Hepatocyte (in vitro differentiated cells): ENCODE measurements around the gene SLX4IP. TPM values are rescaled to one million over a fixed set of nuclear protein-coding genes. Genes with fewer than 3 reads are reported as not detected.

Experiments
- DNase-seq: peaks from one replicate; pipeline ENCODE4 v3.0.0-alpha.2; 2016; ENCODE audit warnings: low spot score
- H2AFZ ChIP-seq: fragments of 200-600 bp; sonication (generic); 2 replicates; pipeline ENCODE4 v1.6.0; 2016; ENCODE audit warnings: antibody characterized with exemption, mild to moderate bottlenecking
- H3K27ac ChIP-seq: fragments of 200-600 bp; sonication (generic); 2 replicates; pipeline ENCODE4 v1.5.1; 2016; ENCODE audit warnings: mild to moderate bottlenecking
- H3K27me3 ChIP-seq: fragments of 200-600 bp; sonication (generic); 2 replicates; pipeline ENCODE4 v1.6.1; 2016
- H3K36me3 ChIP-seq: fragments of 200-600 bp; sonication (generic); replicated peaks from 2 replicates; pipeline ENCODE4 v1.5.1; 2016; ENCODE audit warnings: low read depth; ENCODE audit not compliant: insufficient read depth
- H3K4me1 ChIP-seq: fragments of 200-600 bp; sonication (generic); 2 replicates; pipeline ENCODE4 v1.5.1; 2016; ENCODE audit warnings: mild to moderate bottlenecking, moderate library complexity; ENCODE audit not compliant: insufficient read depth
- H3K4me2 ChIP-seq: fragments of 200-600 bp; sonication (generic); 2 replicates; pipeline ENCODE4 v1.6.0; 2016
- H3K4me3 ChIP-seq: fragments of 200-600 bp; sonication (generic); 2 replicates; pipeline ENCODE4 v1.5.1; 2016; ENCODE audit warnings: mild to moderate bottlenecking
- H3K79me2 ChIP-seq: fragments of 200-600 bp; sonication (generic); 2 replicates; pipeline ENCODE4 v1.6.0; 2017; ENCODE audit warnings: mild to moderate bottlenecking
- H3K9me2 ChIP-seq: fragments of 200-600 bp; sonication (generic); replicated peaks from 2 replicates; pipeline ENCODE4 v1.6.0; 2017; ENCODE audit warnings: mild to moderate bottlenecking; ENCODE audit not compliant: insufficient read depth
- H3K9me3 ChIP-seq: fragments of 200-600 bp; sonication (generic); 2 replicates; pipeline ENCODE4 v1.5.1; 2016; ENCODE audit warnings: low read depth, mild to moderate bottlenecking
- H4K20me1 ChIP-seq: fragments of 200-600 bp; sonication (generic); 2 replicates; pipeline ENCODE4 v1.6.0; 2016; ENCODE audit warnings: mild to moderate bottlenecking; ENCODE audit not compliant: insufficient read depth, poor library complexity, severe bottlenecking
- EZH2 ChIP-seq: fragments of 200-600 bp; sonication (generic); IDR thresholded peaks from 2 replicates; pipeline ENCODE4 v1.6.1; 2016; ENCODE audit warnings: antibody characterized with exemption, mild to moderate bottlenecking, borderline replicate concordance
- EZH2phosphoT487 ChIP-seq: fragments of 200-600 bp; sonication (generic); IDR thresholded peaks from one replicate; pipeline ENCODE4 v1.6.1; 2018; ENCODE audit warnings: antibody characterized with exemption, mild to moderate bottlenecking, low read depth, moderate library complexity; ENCODE audit not compliant: unreplicated experiment, severe bottlenecking
- WGBS: methylation state at CpG from one replicate; pipeline ENCODE4 v1.1.6; 2016; ENCODE audit warnings: low lambda C conversion rate; ENCODE audit errors: missing lambda C conversion rate; 5-methylcytosine and 5-hydroxymethylcytosine counted together
- polyA plus RNA-seq: library from polyadenylated mRNA; unstranded; fragments of >200 nt; fragmentation: Nextera tagmentation; extraction: Ambion mirVana; gene quantifications from 2 replicates; pipeline ENCODE4 v1.2.1, GENCODE V29; 2016
- total RNA-seq: library from RNA; depleted of rRNA; stranded (reverse); fragments of >200 nt; gene quantifications from 2 replicates; pipeline ENCODE4 v1.2.3, GENCODE V29; 2014
- TF ChIP-seq, protein P1 (sequence below): fragments of 200-600 bp; sonication (generic); IDR thresholded peaks from 2 replicates; pipeline ENCODE4 v1.5.1; 2016; ENCODE audit warnings: antibody characterized with exemption, mild to moderate bottlenecking; ENCODE audit not compliant: poor library complexity

The SLX4IP gene
- total and polyA plus RNA-seq, 2 experiments from 2014 or later: 2.9 to 5.7 TPM

DNA sequence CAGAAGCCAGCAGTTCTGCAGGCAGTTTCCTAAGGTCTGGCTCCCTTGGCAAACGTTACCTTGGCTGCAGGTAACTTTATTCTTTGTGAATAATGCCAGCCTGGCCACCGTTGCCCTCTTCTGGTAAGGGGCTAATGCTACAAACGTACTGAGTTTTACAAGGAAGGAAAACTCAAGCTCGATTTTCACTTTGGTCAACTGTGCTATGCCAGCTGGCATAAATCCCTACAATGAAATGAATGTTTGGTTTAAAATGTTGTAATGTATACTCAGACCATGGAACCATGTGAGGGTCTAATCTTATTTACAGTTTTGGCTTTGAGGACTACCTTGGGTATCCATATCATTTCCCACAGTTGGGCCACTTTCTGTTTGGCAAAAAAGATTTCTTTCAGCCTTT, 101.4 kb downstream of the SLX4IP start:
- Histone ChIP-seq H3K27me3 (no peaks in the 10 kb centered on the region), H3K4me1 (peaks cover 13% of the 10 kb centered on the region), H2AFZ (no peak overlapping the region), H3K27ac (peak overlapping the region; percentile 28), H3K4me3 (no peak overlapping the region), H3K9me2 (no peaks in the 10 kb centered on the region), H4K20me1 (no peaks in the 10 kb centered on the region), H3K4me2 (no peak overlapping the region), H3K9me3 (no peaks in the 10 kb centered on the region), H3K79me2 (no peaks in the 10 kb centered on the region), H3K36me3 (no peaks in the 10 kb centered on the region)
- WGBS: 30% methylated on average over 4 of the region's 4 CpGs
- TF ChIP-seq, protein P1, sequence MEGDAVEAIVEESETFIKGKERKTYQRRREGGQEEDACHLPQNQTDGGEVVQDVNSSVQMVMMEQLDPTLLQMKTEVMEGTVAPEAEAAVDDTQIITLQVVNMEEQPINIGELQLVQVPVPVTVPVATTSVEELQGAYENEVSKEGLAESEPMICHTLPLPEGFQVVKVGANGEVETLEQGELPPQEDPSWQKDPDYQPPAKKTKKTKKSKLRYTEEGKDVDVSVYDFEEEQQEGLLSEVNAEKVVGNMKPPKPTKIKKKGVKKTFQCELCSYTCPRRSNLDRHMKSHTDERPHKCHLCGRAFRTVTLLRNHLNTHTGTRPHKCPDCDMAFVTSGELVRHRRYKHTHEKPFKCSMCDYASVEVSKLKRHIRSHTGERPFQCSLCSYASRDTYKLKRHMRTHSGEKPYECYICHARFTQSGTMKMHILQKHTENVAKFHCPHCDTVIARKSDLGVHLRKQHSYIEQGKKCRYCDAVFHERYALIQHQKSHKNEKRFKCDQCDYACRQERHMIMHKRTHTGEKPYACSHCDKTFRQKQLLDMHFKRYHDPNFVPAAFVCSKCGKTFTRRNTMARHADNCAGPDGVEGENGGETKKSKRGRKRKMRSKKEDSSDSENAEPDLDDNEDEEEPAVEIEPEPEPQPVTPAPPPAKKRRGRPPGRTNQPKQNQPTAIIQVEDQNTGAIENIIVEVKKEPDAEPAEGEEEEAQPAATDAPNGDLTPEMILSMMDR: peak; percentile 52
- no peak for TF ChIP-seq EZH2
- DNase-seq: peak; percentile 64

DNA sequence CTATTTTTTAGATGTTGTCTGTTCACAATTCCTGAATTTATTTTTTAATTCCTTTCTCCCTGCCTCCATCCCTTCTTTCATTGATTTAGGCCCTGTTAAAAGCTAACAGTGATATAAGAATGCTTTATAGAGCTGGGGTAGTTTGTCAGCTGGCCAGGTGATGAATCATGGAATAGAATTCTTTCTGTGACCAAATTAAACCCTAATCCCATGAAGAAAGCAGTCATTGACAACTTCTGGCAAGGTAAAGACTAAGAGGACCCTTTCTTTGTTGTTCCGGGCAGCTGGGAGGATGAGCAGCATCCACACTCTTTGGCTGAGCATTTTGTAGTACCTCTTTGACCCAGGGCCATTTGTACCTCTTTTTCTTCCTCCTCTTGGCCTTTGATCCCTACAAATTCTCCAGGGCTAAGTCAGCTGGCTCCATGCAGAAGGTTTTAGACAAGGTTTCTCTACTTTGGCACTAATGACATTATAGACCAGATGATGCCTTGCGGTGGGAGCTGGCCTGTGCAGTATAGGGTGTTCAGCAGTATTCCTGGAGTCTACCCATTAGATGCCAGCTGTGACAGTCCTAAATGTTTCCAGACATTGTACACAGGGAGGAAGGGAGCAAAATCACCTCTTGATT, 102.9 kb downstream of the SLX4IP start:
- H3K4me1 ChIP-seq: peaks cover 15% of the 10 kb centered on the region
- no peak overlapping the region for H2AFZ ChIP-seq
- TF ChIP-seq EZH2 (no peak), EZH2phosphoT487 (no peak)
- no peaks in the 10 kb centered on the region for H3K36me3 ChIP-seq
- H3K4me3 ChIP-seq: no peak overlapping the region
- H3K27me3 ChIP-seq: no peaks in the 10 kb centered on the region
- WGBS: 85% methylated on average over 2 of the region's 2 CpGs
- H3K27ac ChIP-seq: peak overlapping the region; percentile 26
- H3K79me2 ChIP-seq: no peaks in the 10 kb centered on the region
- no peak overlapping the region for H3K4me2 ChIP-seq
- H3K9me2 ChIP-seq: no peaks in the 10 kb centered on the region
- H4K20me1 ChIP-seq: no peaks in the 10 kb centered on the region
- no peaks in the 10 kb centered on the region for H3K9me3 ChIP-seq
- DNase-seq: no peak

DNA sequence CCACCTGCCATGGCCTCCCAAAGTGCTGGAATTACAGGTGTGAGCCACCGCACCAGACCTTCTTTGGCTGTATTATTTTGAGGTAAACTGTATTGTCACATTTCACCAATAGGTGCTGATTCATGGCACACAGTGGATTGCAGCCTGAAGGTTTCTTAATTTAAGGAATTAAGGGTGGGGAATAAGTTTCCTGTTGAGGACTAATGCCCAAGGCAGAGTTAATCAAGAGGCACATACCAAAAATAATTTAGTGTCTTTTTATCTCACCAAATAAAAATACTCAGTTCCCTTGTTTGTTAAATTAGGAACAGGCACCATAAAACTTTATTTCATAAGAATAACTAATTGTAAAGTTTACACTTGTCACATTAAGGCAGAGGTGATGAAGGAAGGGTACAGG, 103.7 kb downstream of the SLX4IP start:
- no peaks in the 10 kb centered on the region for H3K27me3 ChIP-seq
- WGBS: 41% methylated on average over 1 of the region's 1 CpG
- no peak for TF ChIP-seq EZH2
- TF ChIP-seq EZH2phosphoT487: no peak
- TF ChIP-seq, protein P1: no peak
- no peak overlapping the region for H2AFZ ChIP-seq
- H3K4me1 ChIP-seq: peaks cover 15% of the 10 kb centered on the region
- H3K4me2 ChIP-seq: no peak overlapping the region
- no peak for DNase-seq
- H3K27ac ChIP-seq: no peak overlapping the region
- no peak overlapping the region for H3K4me3 ChIP-seq
- H4K20me1 ChIP-seq: no peaks in the 10 kb centered on the region
- H3K79me2 ChIP-seq: no peaks in the 10 kb centered on the region
- H3K36me3 ChIP-seq: no peaks in the 10 kb centered on the region
- H3K9me3 ChIP-seq: no peaks in the 10 kb centered on the region
- no peaks in the 10 kb centered on the region for H3K9me2 ChIP-seq

DNA sequence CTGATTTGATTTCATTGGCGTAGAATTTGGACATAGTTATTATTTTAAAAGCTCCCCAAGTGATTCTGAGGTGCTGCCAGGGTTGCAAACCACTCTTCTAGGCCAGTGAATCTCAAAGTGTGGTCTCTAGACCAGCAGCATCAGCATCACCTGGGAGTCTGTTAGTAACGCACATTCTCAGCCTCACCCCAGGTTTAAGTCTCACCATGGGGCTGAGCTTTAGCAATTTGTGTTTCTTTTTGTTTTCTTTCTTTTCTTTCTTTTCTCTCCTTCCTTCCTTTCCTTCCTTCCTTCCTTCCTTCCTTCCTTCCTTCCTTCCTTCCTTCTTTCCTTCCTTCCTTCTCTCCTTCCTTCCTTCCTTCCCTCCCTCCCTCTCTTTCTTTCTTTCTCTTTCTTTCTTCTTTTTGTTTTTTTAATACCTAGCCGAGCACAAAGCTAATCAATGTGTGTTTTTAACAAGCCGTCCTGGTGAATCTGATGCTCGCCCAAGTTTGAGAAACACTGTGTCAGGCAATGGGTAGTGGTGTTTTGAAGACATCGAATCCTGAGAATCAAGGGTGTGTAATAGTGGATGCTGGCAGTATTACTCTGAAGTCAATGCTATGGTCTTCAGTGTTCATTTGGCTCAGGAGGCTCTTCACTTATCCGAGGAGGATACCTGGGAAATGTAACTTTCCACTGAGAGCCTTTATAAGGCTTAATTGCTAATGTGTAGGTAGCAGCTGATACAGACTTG, 104.9 kb downstream of the SLX4IP start:
- Histone ChIP-seq H3K4me2 (peak overlapping the region; percentile 49), H3K9me2 (no peaks in the 10 kb centered on the region), H3K9me3 (no peaks in the 10 kb centered on the region), H3K4me3 (no peak overlapping the region), H3K27me3 (no peaks in the 10 kb centered on the region), H2AFZ (peak overlapping the region; percentile 0), H3K4me1 (peaks cover 15% of the 10 kb centered on the region), H3K79me2 (no peaks in the 10 kb centered on the region), H3K36me3 (no peaks in the 10 kb centered on the region), H3K27ac (peak overlapping the region; percentile 90), H4K20me1 (no peaks in the 10 kb centered on the region)
- DNase-seq: no peak
- TF ChIP-seq EZH2: no peak
- TF ChIP-seq, protein P1: no peak
- TF ChIP-seq EZH2phosphoT487: no peak
- 87% methylated on average over 7 of the region's 7 CpGs for WGBS
